Stimulated activated naive B cell treated with anti-CD40 and anti-IgM and Interleukin-4, amounts not matched to agents 10 μg/mL and 1 μg/mL and 100 μg/mL, for 72 hours (primary cell): Measurements from ENCODE around the gene FAM9C.
"Not testable (repeated sequence)": the region's sequence is repeated elsewhere in the genome, so short reads cannot be mapped to it uniquely, and the experiment has no call there.

Source experiments
- ATAC-seq, 2 donors: fragments of 150-1000 bp; cut with Tn5 transposase; replicated peaks; 2 replicates each; pipeline ENCODE4 v1.10.0; 2021; ENCODE audit warnings: moderate library complexity in 1 of 2
- DNase-seq: peaks from one replicate; pipeline ENCODE4 v3.0.0; 2021
- H3K27ac Mint-ChIP-seq: one replicate; pipeline ENCODE4 v1.8.0; 2022; ENCODE audit warnings: mild to moderate bottlenecking, mixed read lengths
- H3K27me3 Mint-ChIP-seq, 2 donors: one replicate each; pipeline ENCODE4 v1.8.0; 2022; ENCODE audit warnings: mixed read lengths in 2 of 2
- H3K36me3 Mint-ChIP-seq, 2 donors: one replicate each; pipeline ENCODE4 v1.8.0; 2022; ENCODE audit warnings: mixed read lengths in 2 of 2, mild to moderate bottlenecking in 1 of 2
- H3K4me1 Mint-ChIP-seq, 2 donors: one replicate each; pipeline ENCODE4 v1.8.0; 2022; ENCODE audit warnings: mixed read lengths in 2 of 2, mild to moderate bottlenecking in 1 of 2
- H3K4me3 Mint-ChIP-seq, 2 donors: one replicate each; pipeline ENCODE4 v1.8.0; 2022; ENCODE audit warnings: mild to moderate bottlenecking in 2 of 2, mixed read lengths in 2 of 2, moderate library complexity in 1 of 2
- H3K9me3 Mint-ChIP-seq, 2 donors: one replicate each; pipeline ENCODE4 v1.8.0; 2022; ENCODE audit warnings: mixed read lengths in 2 of 2, mild to moderate bottlenecking in 1 of 2

Gene FAM9C

GRCh38 chrX:13064599-13065143, 20.3 kb upstream of the FAM9C start:
- peaks cover 6 to 13% of the 10 kb centered on the region in 2 donors for H3K4me1 Mint-ChIP-seq
- ATAC-seq = peak; percentile 46 to 60
- no peak overlapping the region for H3K27ac Mint-ChIP-seq
- H3K36me3 Mint-ChIP-seq = peaks cover 11 to 32% of the 10 kb centered on the region in 2 donors
- peaks cover 0 to 25% of the 10 kb centered on the region in 2 donors for H3K27me3 Mint-ChIP-seq
- H3K4me3 Mint-ChIP-seq = no peak overlapping the region
- H3K9me3 Mint-ChIP-seq = peaks cover 10 to 25% of the 10 kb centered on the region in 2 donors
- DNase-seq = no peak

GRCh38 chrX:13063124-13063523, 18.7 kb upstream of the FAM9C start:
- H3K27ac Mint-ChIP-seq, DNase-seq, H3K4me3 Mint-ChIP-seq, ATAC-seq: not testable (repeated sequence)
- H3K4me1 Mint-ChIP-seq = peaks cover 7 to 13% of the 10 kb centered on the region in 2 donors
- peaks cover 0 to 21% of the 10 kb centered on the region in 2 donors for H3K27me3 Mint-ChIP-seq
- peaks cover 11 to 21% of the 10 kb centered on the region in 2 donors for H3K36me3 Mint-ChIP-seq
- H3K9me3 Mint-ChIP-seq = peaks cover 8 to 16% of the 10 kb centered on the region in 2 donors

GRCh38 chrX:13062331-13062730, 17.9 kb upstream of the FAM9C start:
- H3K27ac Mint-ChIP-seq = not testable (repeated sequence)
- H3K4me1 Mint-ChIP-seq = peaks cover 7 to 19% of the 10 kb centered on the region in 2 donors

GRCh38 chrX:13061215-13061708, 16.8 kb upstream of the FAM9C start:
- Mint-ChIP-seq H3K27ac (peak overlapping the region; percentile 83), H3K27me3 (peaks cover 0 to 23% of the 10 kb centered on the region in 2 donors), H3K4me1 (peaks cover 2 to 14% of the 10 kb centered on the region in 2 donors), H3K9me3 (peaks cover 8 to 16% of the 10 kb centered on the region in 2 donors), H3K36me3 (peaks cover 6 to 18% of the 10 kb centered on the region in 2 donors)
- not testable (repeated sequence) for ATAC-seq, H3K4me3 Mint-ChIP-seq, DNase-seq

More at GRCh38 chrX:13062331-13062730, 17.9 kb upstream of the FAM9C start:
- peaks cover 8 to 16% of the 10 kb centered on the region in 2 donors for H3K9me3 Mint-ChIP-seq
- H3K36me3 Mint-ChIP-seq = peaks cover 11 to 21% of the 10 kb centered on the region in 2 donors
- H3K27me3 Mint-ChIP-seq = peaks cover 0 to 28% of the 10 kb centered on the region in 2 donors
- not testable (repeated sequence) for ATAC-seq, DNase-seq, H3K4me3 Mint-ChIP-seq

GRCh38 chrX:13059637-13060499, 15.4 kb upstream of the FAM9C start:
- no peak overlapping the region for H3K4me3 Mint-ChIP-seq
- peaks cover 8 to 16% of the 10 kb centered on the region in 2 donors for H3K9me3 Mint-ChIP-seq
- no peak overlapping the region for H3K27ac Mint-ChIP-seq
- H3K27me3 Mint-ChIP-seq = peaks cover 0 to 28% of the 10 kb centered on the region in 2 donors
- DNase-seq (no peak), ATAC-seq (peak in 1 of 2 donors; percentile 33)
- H3K4me1 Mint-ChIP-seq = peaks cover 12 to 24% of the 10 kb centered on the region in 2 donors
- H3K36me3 Mint-ChIP-seq = peaks cover 6 to 18% of the 10 kb centered on the region in 2 donors

GRCh38 chrX:13055486-13055885, 11.1 kb upstream of the FAM9C start:
- no peak for DNase-seq
- peaks cover 0 to 7% of the 10 kb centered on the region in 2 donors for H3K36me3 Mint-ChIP-seq
- H3K4me3 Mint-ChIP-seq = no peak overlapping the region
- peak overlapping the region; percentile 86 for H3K27ac Mint-ChIP-seq
- peaks cover 0 to 20% of the 10 kb centered on the region in 2 donors for H3K27me3 Mint-ChIP-seq
- H3K9me3 Mint-ChIP-seq = peaks cover 0 to 1% of the 10 kb centered on the region in 2 donors
- peak; percentile 80 for ATAC-seq
- H3K4me1 Mint-ChIP-seq = peaks cover 23 to 39% of the 10 kb centered on the region in 2 donors

GRCh38 chrX:13053171-13053570, 8.8 kb upstream of the FAM9C start:
- peaks cover 0 to 9% of the 10 kb centered on the region in 2 donors for H3K36me3 Mint-ChIP-seq
- ATAC-seq = no peak

GRCh38 chrX:13051529-13052172, 7.2 kb upstream of the FAM9C start:
- peak; percentile 82 to 84 for ATAC-seq
- no peak for DNase-seq
- Mint-ChIP-seq H3K9me3 (peaks cover 0 to 6% of the 10 kb centered on the region in 2 donors), H3K36me3 (peaks cover 0 to 9% of the 10 kb centered on the region in 2 donors), H3K4me1 (peaks cover 27 to 37% of the 10 kb centered on the region in 2 donors), H3K4me3 (no peak overlapping the region), H3K27me3 (peaks cover 0 to 16% of the 10 kb centered on the region in 2 donors), H3K27ac (peak overlapping the region; percentile 92)

More at GRCh38 chrX:13053171-13053570, 8.8 kb upstream of the FAM9C start:
- Mint-ChIP-seq H3K4me3 (no peak overlapping the region), H3K9me3 (peaks cover 0 to 6% of the 10 kb centered on the region in 2 donors), H3K4me1 (peaks cover 27 to 45% of the 10 kb centered on the region in 2 donors), H3K27ac (peak overlapping the region; percentile 47), H3K27me3 (peaks cover 0 to 25% of the 10 kb centered on the region in 2 donors)
- no peak for DNase-seq

- H3K27ac Mint-ChIP-seq = peak overlapping the region; percentile 92
- H3K4me3 Mint-ChIP-seq = no peak overlapping the region
- peaks cover 25 to 34% of the 10 kb centered on the region in 2 donors for H3K4me1 Mint-ChIP-seq
- H3K9me3 Mint-ChIP-seq = peaks cover 0 to 6% of the 10 kb centered on the region in 2 donors
- DNase-seq (no peak), ATAC-seq (no peak)
- H3K27me3 Mint-ChIP-seq = peaks cover 0 to 13% of the 10 kb centered on the region in 2 donors
- peaks cover 0 to 9% of the 10 kb centered on the region in 2 donors for H3K36me3 Mint-ChIP-seq
Observed at GRCh38 chrX:13051167-13051528, 6.7 kb upstream of the FAM9C start.

- H3K27me3 Mint-ChIP-seq = peaks cover 0 to 10% of the 10 kb centered on the region in 2 donors
- H3K4me3 Mint-ChIP-seq = no peak overlapping the region
- H3K9me3 Mint-ChIP-seq = peaks cover 0 to 6% of the 10 kb centered on the region in 2 donors
- peak overlapping the region; percentile 63 for H3K27ac Mint-ChIP-seq
- H3K36me3 Mint-ChIP-seq = peaks cover 0 to 9% of the 10 kb centered on the region in 2 donors
- ATAC-seq (no peak), DNase-seq (no peak)
- H3K4me1 Mint-ChIP-seq = peaks cover 18 to 29% of the 10 kb centered on the region in 2 donors
Observed at GRCh38 chrX:13050151-13050550, 5.7 kb upstream of the FAM9C start.

GRCh38 chrX:13048280-13048679, 3.9 kb upstream of the FAM9C start:
- Mint-ChIP-seq H3K27ac (no peak overlapping the region), H3K9me3 (peaks cover 0 to 6% of the 10 kb centered on the region in 2 donors), H3K27me3 (peaks cover 0 to 10% of the 10 kb centered on the region in 2 donors), H3K36me3 (peaks cover 0 to 9% of the 10 kb centered on the region in 2 donors), H3K4me1 (peaks cover 12 to 23% of the 10 kb centered on the region in 2 donors), H3K4me3 (no peak overlapping the region)
- no peak for DNase-seq
- ATAC-seq = no peak

- no peak overlapping the region for H3K4me3 Mint-ChIP-seq
- ATAC-seq = no peak
- H3K27ac Mint-ChIP-seq = no peak overlapping the region
Observed at GRCh38 chrX:13047759-13048158, 3.3 kb upstream of the FAM9C start.

GRCh38 chrX:13046141-13046855, 1.9 kb upstream of the FAM9C start:
- Mint-ChIP-seq H3K4me1 (peaks cover 8 to 22% of the 10 kb centered on the region in 2 donors), H3K4me3 (no peak overlapping the region)

More at GRCh38 chrX:13047759-13048158, 3.3 kb upstream of the FAM9C start:
- Mint-ChIP-seq H3K9me3 (peaks cover 0 to 6% of the 10 kb centered on the region in 2 donors), H3K36me3 (peaks cover 0 to 9% of the 10 kb centered on the region in 2 donors), H3K4me1 (peaks cover 12 to 23% of the 10 kb centered on the region in 2 donors), H3K27me3 (peaks cover 0 to 10% of the 10 kb centered on the region in 2 donors)
- no peak for DNase-seq

More at GRCh38 chrX:13046141-13046855, 1.9 kb upstream of the FAM9C start:
- Mint-ChIP-seq H3K36me3 (peaks cover 0 to 6% of the 10 kb centered on the region in 2 donors), H3K27ac (no peak overlapping the region), H3K9me3 (peaks cover 0 to 6% of the 10 kb centered on the region in 2 donors), H3K27me3 (peaks cover 0 to 10% of the 10 kb centered on the region in 2 donors)
- no peak for DNase-seq
- ATAC-seq = no peak
